ENCODE results near the gene ACADS. TPM values are rescaled to one million over a fixed set of nuclear protein-coding genes. Genes with fewer than 3 reads are reported as not detected.

Gene ACADS
- total and polyA plus RNA-seq, 2 of the 8 experiments (the other 6 are each of a cell fraction or from before 2014, with no cell fraction given): 4.9 to 7.5 TPM

DNA sequence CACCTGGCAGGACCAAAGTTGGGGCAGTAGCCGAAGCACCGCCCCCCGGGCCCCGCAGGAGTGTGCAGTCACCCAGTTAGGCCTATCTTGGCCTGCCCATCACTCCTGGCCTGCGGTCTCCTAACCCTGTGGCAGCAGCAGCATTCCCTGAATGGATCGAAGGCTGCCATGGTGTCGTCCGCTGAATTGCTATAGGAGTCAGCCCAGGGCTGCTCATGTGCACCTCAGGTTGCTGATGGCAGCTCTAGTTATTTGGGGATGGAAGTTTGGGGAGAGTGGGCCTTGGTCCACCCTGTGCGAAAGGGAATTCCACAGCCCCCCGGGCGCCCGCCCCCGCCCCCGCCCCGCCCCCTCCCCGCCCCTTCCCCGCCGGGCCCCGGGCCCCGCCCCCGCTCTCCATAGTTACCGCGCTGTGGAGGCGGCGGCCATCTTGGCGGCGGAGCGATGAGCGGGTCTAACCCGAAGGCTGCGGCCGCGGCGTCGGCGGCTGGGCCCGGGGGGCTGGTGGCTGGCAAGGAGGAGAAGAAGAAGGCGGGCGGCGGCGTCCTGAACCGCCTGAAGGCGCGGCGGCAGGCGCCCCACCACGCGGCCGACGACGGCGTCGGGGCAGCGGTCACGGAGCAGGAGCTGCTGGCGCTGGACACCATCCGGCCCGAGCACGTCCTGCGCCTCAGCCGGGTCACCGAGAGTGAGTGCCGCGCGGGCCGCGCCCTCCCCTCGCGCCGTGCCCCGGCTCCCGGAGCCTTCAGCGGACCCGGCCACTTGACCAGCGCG lies 15.4 kb upstream of the ACADS start, which contains the start of gene UNC119B (continued):
- TF ChIP-seq BCL11A (IDR thresholded peaks at IDR 0.05; ENCODE audit: low read depth in 2 of 2, low read length in 2 of 2): no peak
- TF ChIP-seq FOSL1 (IDR thresholded peaks at IDR 0.05; ENCODE audit: insufficient read depth, low read depth, low read length): no peak
- TF ChIP-seq HDAC2 (IDR thresholded peaks at IDR 0.05; ENCODE audit: borderline replicate concordance in 1 of 2, low read depth in 2 of 2, low read length in 2 of 2): peak in 1 of 2 experiments; percentile 57; a peak in 1 of 4 replicates
- TF ChIP-seq RBBP5 (IDR thresholded peaks at IDR 0.05; ENCODE audit: borderline replicate concordance, low read depth, low read length): peak; percentile 52; the same call in 1 of the 2 replicates
- no peak for TF ChIP-seq HDAC6 (IDR thresholded peaks at IDR 0.05; ENCODE audit: low read depth, low read length)
- TF ChIP-seq POLR2A (IDR thresholded peaks at IDR 0.05; ENCODE audit: control extremely low read depth in 1 of 2, low read depth in 2 of 2, low read length in 2 of 2): peak in 1 of 2 experiments; percentile 66; a peak in 1 of 3 replicates
- TF ChIP-seq, protein P1, sequence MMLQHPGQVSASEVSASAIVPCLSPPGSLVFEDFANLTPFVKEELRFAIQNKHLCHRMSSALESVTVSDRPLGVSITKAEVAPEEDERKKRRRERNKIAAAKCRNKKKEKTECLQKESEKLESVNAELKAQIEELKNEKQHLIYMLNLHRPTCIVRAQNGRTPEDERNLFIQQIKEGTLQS (IDR thresholded peaks at IDR 0.05; ENCODE audit: insufficient read depth, low read depth, low read length): no peak
- peak; percentile 21; the same call in 1 of the 2 replicates for TF ChIP-seq SP1 (IDR thresholded peaks at IDR 0.05; ENCODE audit: low read depth, low read length)
- no peak for TF ChIP-seq KDM5A (IDR thresholded peaks at IDR 0.05; ENCODE audit: low read length)
- no peak for TF ChIP-seq BRCA1 (IDR thresholded peaks at IDR 0.05; ENCODE audit: low read depth, low read length)
- TF ChIP-seq BACH1 (IDR thresholded peaks at IDR 0.05; ENCODE audit: low read length): 0 out of 2 replicates have a peak, but pooled peaks have one; percentile 11
- TF ChIP-seq, protein P2, sequence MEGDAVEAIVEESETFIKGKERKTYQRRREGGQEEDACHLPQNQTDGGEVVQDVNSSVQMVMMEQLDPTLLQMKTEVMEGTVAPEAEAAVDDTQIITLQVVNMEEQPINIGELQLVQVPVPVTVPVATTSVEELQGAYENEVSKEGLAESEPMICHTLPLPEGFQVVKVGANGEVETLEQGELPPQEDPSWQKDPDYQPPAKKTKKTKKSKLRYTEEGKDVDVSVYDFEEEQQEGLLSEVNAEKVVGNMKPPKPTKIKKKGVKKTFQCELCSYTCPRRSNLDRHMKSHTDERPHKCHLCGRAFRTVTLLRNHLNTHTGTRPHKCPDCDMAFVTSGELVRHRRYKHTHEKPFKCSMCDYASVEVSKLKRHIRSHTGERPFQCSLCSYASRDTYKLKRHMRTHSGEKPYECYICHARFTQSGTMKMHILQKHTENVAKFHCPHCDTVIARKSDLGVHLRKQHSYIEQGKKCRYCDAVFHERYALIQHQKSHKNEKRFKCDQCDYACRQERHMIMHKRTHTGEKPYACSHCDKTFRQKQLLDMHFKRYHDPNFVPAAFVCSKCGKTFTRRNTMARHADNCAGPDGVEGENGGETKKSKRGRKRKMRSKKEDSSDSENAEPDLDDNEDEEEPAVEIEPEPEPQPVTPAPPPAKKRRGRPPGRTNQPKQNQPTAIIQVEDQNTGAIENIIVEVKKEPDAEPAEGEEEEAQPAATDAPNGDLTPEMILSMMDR (IDR thresholded peaks at IDR 0.05; ENCODE audit: control extremely low read depth in 1 of 3, insufficient read depth in 1 of 3, low read depth in 1 of 3, low read length in 3 of 3): no peak
- no peak for TF ChIP-seq NANOG (IDR thresholded peaks at IDR 0.05; ENCODE audit: insufficient read depth, low read depth, low read length, poor library complexity, severe bottlenecking)
- TF ChIP-seq EGR1 (IDR thresholded peaks at IDR 0.05; ENCODE audit: borderline replicate concordance, low read depth, low read length): no peak; the same call in 1 of the 2 replicates
- TF ChIP-seq JUN (IDR thresholded peaks at IDR 0.05; ENCODE audit: low read depth, low read length): no peak
- peak; percentile 3; the same call in 1 of the 2 replicates for TF ChIP-seq MAX (IDR thresholded peaks at IDR 0.05)
- TF ChIP-seq SP4 (IDR thresholded peaks at IDR 0.05; ENCODE audit: low read length): no peak
- TF ChIP-seq KDM4A (IDR thresholded peaks at IDR 0.05; ENCODE audit: low read depth, low read length, severe bottlenecking): peak; percentile 77
- peak in 1 of 2 experiments; percentile 76; a peak in 1 of 4 replicates for TF ChIP-seq SIN3A (conservative IDR thresholded peaks at IDR 0.05 in 1 of 2, IDR thresholded peaks at IDR 0.05 in 1 of 2; ENCODE audit: low read depth in 1 of 2, low read length in 2 of 2)
